ENCODE data around the gene C21orf58.

DNA sequence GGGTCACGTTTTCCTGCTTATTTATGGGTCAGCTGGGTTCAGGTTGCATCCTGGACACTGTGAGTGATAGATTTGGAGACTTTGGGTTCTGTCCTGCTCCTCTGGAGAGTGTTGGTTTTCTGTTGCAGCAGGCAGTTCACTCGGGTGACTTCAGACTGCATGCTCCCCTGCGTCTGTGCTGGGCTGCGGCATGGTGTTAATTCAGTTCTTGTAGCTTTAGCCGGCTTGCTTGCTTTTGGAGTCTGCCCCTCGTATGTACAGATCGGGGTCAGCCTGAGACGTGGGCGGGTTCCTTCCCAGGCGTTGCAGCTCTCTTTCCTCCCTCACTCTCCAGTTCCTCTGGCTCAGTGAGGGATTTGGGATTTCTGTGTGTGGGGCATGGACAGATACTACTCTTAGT, 38.3 kb upstream of the C21orf58 start:
- TF ChIP-seq EZH2 (IDR thresholded peaks at IDR 0.05; ENCODE audit: insufficient read depth, poor library complexity, severe bottlenecking) (no peak), EZH2phosphoT487 (IDR thresholded peaks at IDR 0.05; ENCODE audit: insufficient read depth, low read depth) (no peak)

Data from GM23248 (cell line).